Measurements from ENCODE around the gene ZNF562. TPM values are rescaled to one million over a fixed set of nuclear protein-coding genes. Genes with fewer than 3 reads are reported as not detected.
A peak's percentile ranks its signal among the peaks of the same experiment; 100 is the strongest.

Gene ZNF562
- total RNA-seq, 1 donor from 2014 or later, result 87.2 TPM

DNA sequence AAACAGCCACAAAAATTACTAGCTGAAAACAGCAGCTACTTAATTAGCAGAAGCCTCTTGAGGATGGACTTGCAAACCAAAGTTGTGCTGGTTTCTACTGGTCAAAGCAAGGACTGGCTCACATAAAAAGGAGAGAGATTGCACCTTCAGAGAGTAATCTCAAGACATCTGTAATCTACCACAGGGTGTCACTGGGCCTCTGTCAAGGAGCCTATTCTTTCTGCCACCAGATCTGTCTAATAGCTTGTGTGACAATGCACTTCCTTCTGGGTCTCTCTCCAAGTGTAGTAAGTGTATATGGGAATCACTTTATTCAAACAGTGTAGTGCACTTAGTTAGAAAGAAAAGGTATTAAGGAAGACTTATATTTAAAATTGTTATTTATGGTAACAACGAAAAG, 29.4 kb downstream of the ZNF562 start:
- DNase-seq (ENCODE audit: low spot score in 2 of 2) (no peak), FAIRE-seq (no peak)

DNA sequence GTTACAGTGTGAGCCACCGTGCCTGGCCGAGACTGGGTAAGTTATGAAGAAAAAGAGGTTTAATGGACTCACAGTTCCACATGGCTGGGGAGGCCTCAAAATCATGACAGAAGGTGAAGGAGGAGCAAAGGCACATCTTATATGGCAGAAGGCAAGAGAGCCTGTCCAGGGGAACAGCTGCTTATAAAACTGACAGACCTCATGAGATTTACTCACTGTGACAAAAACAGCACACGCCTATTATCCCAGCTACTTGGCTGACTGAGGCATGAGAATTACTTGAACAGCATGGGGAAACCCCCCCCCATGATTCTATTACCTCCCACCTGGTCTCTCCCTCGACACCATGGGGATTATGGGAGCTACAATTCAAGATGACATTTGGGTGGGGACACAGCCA, 30.4 kb downstream of the ZNF562 start:
- no peak for DNase-seq (ENCODE audit: low spot score in 2 of 2)
- no peak for FAIRE-seq

DNA sequence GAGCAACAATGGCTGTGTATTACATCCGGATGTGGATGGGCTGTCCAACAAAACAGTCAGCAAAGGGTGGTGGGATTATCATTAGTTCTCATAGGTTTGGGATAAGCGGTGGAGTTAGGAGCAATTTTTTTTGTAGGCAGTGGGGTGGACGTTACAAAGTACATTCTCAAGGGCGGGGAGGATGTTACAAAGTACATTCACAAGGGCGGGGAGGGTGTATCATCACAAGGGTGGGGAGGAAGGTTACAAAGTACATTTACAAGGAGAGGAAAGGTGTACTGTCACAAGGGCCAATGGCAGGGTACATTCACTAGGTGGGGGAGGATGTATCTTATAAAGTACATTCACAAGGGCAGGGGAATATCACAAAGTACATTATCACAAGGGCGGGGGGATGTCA, 33.1 kb downstream of the ZNF562 start:
- FAIRE-seq (no peak), DNase-seq (ENCODE audit: low spot score in 2 of 2) (no peak)

DNA sequence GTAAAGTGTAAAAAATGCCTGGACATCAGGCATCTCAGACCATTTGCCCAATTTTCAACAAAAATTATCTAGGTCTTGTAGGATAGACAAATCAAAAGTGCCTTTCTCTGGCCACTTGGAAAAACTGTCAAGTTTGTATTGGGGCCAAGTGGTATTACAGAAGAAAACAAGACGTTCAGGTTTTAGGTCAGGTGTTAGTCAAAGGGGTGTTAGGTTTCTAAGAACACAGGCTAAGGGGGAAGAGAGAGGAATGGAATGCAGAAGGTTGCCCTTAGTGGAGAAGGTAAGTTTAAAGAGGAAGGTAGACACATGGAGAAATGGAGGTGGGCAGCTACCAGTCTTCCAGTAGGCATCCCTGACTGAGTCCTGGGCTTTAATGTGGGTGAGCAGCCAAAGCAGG, 33.9 kb downstream of the ZNF562 start:
- FAIRE-seq, result no peak
- DNase-seq (ENCODE audit: low spot score in 2 of 2), result no peak

DNA sequence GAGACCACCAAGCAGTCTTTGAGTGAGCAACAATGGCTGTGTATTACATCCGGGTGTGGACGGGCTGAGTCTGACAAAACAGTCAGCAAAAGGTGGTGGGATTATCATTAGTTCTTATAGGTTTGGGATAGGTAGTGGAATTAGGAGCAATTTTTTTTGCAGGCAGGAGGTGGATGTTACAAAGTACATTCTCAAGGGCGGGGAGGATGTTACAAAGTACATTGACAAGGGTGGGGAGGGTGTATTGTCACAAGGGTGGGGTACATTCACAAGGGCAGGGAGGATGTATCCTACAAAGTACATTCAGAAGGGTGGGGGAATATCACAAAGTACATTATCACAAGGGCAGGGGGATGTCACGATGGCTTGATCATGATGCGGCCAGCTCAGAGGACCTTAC, 38.9 kb downstream of the ZNF562 start:
- no peak for FAIRE-seq
- no peak for DNase-seq (ENCODE audit: low spot score in 2 of 2)

DNA sequence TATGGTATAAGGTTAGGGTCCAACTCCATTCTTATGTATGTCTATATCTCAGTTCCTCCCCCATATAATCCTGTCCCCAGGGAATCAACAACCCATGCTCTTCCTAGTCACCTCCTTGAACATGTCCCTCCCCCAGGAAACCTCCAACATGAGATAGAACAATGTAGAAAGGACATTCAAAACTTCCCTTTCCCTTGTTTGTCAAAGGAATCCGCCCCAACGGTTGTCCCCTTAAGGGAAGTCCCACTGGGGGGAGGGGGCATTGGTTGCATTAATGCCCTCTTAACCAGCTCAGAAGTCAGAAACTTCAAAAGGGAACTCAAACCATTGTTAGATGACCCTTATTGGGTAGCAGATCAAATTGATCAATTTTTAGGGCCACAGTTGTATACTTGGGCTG, 47.0 kb downstream of the ZNF562 start:
- no peak for FAIRE-seq

DNA sequence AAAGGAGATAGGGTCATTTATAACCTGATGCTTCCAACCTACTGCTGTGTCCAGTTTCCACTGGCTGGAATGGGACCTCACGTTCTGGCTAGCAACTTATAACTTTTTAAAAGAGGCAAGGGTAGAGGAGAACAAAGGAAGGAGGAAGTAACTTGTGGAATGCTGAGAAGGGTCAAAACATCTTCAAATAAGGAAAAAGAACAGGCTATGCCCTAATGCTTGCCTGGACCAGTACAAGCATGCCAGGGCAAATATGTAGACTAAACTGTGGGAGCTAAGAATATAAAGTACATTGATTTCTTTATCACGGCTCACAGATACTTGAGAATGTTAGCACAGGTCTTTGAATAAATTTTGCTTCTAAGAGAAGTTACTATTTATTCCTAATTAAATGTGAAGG, 52.4 kb downstream of the ZNF562 start:
- DNase-seq (ENCODE audit: low spot score in 2 of 2), result no peak
- no peak for FAIRE-seq

More for the DNA sequence above, 47.0 kb downstream of the ZNF562 start:
- DNase-seq (ENCODE audit: low spot score in 2 of 2), result no peak

DNA sequence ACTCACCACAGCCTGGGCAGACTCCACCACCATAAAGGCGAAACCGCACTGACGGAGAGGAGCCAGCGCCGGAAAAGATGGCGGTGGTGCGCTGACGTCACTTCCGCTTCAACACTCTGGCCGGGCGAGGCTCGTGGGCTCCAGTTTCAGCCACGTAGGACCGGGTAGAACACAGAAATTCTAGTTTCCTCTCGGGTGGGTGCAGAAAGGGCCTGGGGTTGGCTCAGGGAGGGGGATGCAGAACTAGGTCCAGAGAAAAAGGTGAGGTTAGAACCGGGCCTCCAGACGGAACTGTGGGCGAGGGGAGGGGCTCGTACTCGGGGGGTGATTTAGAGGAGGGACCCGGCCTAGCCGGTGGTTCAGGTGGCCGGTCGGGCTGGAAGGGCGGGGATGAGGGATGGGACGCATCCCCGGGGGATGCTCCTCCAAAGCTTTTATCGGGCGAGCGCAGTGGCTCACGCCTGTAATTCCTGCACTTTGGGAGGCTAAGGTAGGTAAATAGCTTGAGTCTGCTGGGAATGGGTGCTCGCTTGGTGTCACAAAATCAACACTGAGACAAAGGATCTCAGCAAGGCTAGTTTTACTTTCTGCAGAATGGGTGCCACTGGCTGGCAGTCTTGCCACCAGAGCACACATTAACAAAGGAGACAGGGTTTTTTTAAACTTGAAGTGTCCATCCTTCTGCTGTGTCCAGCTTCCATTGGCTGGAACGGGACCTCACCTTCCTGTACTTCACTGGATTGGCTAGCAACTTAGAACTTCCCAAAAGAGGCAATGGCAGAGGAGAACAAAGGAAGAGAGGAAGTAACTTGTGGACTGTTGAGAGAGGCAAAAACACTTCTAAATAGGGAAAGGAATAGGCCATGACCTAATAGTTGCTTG, 53.5 kb downstream of the ZNF562 start, which contains the start of gene ZNF561:
Gene ZNF561, minus strand, starts transcription at position 77 of the 882 bp plus-strand sequence. CDS start 1,776 bp downstream, outside the sequence.
- peak; percentile 59 to 76 for DNase-seq (ENCODE audit: low spot score in 2 of 2)

DNA sequence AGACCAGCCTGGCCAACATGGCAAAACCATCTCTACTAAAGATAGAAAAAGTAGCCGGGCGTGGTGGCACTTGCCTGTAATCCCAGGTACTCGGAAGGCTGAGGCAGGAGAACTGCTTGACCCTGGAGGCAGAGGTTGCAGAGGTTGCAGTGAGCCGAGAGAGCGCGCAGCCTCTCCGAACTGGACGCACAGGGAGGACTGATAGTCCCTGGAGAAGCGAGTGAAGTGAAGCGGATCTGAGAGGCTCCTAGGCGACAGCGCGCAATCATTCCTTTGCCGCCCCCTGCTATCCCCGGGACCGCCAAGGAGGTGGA, 54.1 kb downstream of the ZNF562 start:
- FAIRE-seq, result no peak
- DNase-seq (ENCODE audit: low spot score in 2 of 2), result no peak

More for the DNA sequence above, 53.5 kb downstream of the ZNF562 start, which contains the start of gene ZNF561:
- no peak for FAIRE-seq

DNA sequence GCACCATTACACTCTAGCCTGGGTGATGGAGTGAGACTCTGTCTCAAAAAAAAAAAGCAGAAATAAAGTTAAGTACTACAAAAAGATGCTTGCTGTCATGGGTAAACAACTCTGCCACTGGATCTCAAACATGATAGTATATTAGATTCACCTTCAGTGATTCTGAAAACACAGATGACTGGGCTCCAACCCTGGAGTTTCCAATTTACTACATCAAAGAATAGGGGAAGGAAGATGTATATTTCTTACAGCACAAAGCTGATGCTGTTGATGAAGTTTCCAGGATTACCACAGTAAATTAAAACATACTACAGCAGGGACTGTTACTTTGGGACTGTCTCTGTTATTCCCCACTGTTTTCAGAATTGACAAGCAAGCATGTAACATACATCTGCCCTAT, 59.1 kb downstream of the ZNF562 start:
- FAIRE-seq, result no peak

DNA sequence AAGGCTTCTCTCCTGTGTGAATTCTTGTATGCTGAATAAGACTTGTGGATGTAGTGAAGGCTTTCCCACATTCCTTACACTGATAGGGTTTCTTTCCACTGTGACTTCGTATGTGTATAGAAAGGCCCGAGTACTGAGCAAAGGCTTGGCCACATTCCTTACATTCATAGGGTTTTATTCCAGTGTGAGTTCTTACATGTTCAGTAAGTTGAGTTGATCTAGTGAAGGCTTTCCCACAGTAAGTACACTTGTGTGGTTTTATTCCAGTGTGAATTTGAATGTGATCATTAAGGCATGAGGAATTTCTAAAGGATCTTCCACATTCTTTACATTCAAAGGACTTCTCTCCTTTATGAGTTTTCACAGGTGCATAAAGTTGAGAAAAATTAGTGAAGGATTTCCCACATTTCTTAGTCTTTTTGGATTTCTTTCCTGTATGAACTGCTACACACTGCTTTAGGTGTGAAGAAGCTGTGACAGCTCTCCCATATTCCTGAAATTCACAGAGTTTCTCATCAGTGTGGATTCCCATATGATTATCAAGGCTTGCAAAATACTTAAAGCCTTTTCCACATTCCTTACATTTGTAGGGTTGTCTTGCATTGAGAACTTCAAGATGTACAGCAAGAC, 64.3 kb downstream of the ZNF562 start:
- no peak for FAIRE-seq
- no peak for DNase-seq (ENCODE audit: low spot score in 2 of 2)

More for the DNA sequence above, 59.1 kb downstream of the ZNF562 start:
- no peak for DNase-seq (ENCODE audit: low spot score in 2 of 2)

DNA sequence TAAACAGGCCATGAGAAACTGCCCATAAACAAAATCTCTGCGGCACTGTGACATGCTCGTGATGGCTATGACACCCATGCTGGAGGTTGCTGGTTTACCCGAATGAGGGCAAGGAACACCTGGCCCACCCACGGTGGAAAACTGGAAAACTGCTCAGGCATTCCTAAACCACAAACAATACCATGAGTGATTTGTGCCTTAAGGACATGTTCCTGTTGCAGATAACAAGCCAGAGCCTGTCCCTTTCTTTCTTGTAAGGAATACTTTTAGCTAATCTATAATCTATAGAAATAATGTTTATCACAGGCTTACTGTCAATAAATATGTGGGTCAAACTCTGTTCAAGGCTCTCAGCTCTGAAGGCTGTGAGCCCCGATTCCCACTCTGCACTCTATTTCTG, 66.0 kb downstream of the ZNF562 start:
- no peak for DNase-seq (ENCODE audit: low spot score in 2 of 2)
- FAIRE-seq, result no peak

DNA sequence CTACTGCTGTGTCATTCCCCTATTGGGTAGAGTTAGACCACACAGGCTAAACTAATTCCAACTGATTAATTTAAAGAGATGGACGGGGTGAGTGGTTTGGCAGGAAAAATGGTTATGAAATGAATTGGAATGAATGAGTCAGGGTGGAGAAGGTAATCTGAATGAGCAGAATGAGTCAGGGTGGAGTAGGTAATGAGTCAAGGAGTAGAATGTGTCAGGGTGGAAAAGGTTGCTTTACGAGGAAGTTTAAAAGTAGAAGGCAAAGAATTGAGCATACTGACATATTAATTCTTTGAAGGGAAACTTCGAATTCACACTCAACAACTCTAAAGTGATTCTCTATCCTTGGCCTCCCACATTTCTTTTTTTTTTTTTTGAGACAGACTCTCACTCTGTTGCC, 77.9 kb downstream of the ZNF562 start:
- no peak for FAIRE-seq

More for the DNA sequence above, 77.9 kb downstream of the ZNF562 start:
- no peak for DNase-seq (ENCODE audit: low spot score in 2 of 2)

Other genes starting within 250 kb of the ZNF562 start
- gene ZNF266, start 239.5 kb downstream of the ZNF562 start, total RNA-seq, result 14.3 TPM
- 0.41 TPM for gene ZNF560, start 176.5 kb downstream of the ZNF562 start, total RNA-seq
- gene ZNF426, start 136.5 kb downstream of the ZNF562 start, total RNA-seq, result 19.6 TPM
- gene ZNF121, start 90.6 kb downstream of the ZNF562 start, total RNA-seq, result 106 TPM
- 39.5 TPM for gene ZNF561, start 53.9 kb downstream of the ZNF562 start, total RNA-seq
- gene ZNF846, start 93.6 kb upstream of the ZNF562 start, total RNA-seq, result 17.1 TPM
- gene FBXL12, start 144.0 kb upstream of the ZNF562 start, total RNA-seq, result 6.5 TPM
- gene UBL5, start 152.8 kb upstream of the ZNF562 start, total RNA-seq, result 97.4 TPM
- gene PIN1, start 160.2 kb upstream of the ZNF562 start, total RNA-seq, result 67.3 TPM

All from frontal cortex (tissue), 4 donors.